Prostate gland (tissue), 2 donors: ENCODE results near the gene CDH8.

Experiments used
- POLR2A ChIP-seq: fragments of 450-650 bp; IDR thresholded peaks from one replicate; pipeline ENCODE4 v1.6.1; 2016; ENCODE audit warnings: antibody characterized with exemption, mild to moderate bottlenecking
- TF ChIP-seq, protein P1 (sequence below), 4 experiments: fragments of 200-600 bp in 2 of 4; fragments of 450-650 bp in 2 of 4; sonication (generic) in 2 of 4; IDR thresholded peaks; 1 replicate in 3 of 4; 2 replicates in 1 of 4; pipeline ENCODE4 v1.5.1; 2016 to 2019; ENCODE audit warnings: antibody characterized with exemption in 4 of 4, mild to moderate bottlenecking in 2 of 4, moderate library complexity in 2 of 4

DNA sequence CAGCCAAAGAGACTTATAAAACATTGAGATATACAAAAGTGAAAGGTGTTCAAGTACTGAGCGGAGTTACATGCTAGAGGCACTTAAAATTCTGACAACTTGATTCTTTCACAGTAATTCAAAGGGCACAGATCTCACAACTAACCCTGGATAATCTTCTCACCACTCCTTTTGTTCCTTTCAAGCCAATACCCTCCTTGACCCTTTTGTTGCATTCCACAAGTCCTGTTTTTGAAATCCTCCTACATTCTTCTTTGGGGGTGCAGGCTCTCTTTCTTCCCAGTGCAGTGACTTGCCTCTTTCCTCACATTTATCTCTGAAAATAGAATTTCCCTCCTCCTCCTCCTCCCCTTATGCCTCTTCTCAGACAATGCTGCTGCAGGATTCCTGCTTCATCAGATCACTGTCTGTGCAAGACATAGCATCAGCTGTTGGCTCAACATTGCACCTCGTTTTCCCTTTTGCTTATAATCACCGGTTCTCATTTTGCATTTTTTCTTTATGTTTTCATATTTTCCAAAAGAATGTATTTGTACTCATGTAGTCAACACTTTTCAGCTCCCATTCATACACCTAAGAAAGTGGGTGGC is 199.3 kb downstream of the CDH8 start:
- TF ChIP-seq, protein P1, sequence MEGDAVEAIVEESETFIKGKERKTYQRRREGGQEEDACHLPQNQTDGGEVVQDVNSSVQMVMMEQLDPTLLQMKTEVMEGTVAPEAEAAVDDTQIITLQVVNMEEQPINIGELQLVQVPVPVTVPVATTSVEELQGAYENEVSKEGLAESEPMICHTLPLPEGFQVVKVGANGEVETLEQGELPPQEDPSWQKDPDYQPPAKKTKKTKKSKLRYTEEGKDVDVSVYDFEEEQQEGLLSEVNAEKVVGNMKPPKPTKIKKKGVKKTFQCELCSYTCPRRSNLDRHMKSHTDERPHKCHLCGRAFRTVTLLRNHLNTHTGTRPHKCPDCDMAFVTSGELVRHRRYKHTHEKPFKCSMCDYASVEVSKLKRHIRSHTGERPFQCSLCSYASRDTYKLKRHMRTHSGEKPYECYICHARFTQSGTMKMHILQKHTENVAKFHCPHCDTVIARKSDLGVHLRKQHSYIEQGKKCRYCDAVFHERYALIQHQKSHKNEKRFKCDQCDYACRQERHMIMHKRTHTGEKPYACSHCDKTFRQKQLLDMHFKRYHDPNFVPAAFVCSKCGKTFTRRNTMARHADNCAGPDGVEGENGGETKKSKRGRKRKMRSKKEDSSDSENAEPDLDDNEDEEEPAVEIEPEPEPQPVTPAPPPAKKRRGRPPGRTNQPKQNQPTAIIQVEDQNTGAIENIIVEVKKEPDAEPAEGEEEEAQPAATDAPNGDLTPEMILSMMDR (IDR thresholded peaks at IDR 0.05), result no peak
- TF ChIP-seq POLR2A, result no peak
